GM10847 (cell line): ENCODE results near the gene DLGAP4.

Experiments
- POLR2A ChIP-seq: IDR thresholded peaks from 2 replicates; pipeline ENCODE4 v1.6.1; 2011; ENCODE audit not compliant: insufficient read length; ENCODE audit errors: extremely low read depth

DLGAP4 gene

GRCh38 chr20:36271639-36272546 is 34.2 kb upstream of the DLGAP4 start:
- TF ChIP-seq POLR2A = no peak

DNA sequence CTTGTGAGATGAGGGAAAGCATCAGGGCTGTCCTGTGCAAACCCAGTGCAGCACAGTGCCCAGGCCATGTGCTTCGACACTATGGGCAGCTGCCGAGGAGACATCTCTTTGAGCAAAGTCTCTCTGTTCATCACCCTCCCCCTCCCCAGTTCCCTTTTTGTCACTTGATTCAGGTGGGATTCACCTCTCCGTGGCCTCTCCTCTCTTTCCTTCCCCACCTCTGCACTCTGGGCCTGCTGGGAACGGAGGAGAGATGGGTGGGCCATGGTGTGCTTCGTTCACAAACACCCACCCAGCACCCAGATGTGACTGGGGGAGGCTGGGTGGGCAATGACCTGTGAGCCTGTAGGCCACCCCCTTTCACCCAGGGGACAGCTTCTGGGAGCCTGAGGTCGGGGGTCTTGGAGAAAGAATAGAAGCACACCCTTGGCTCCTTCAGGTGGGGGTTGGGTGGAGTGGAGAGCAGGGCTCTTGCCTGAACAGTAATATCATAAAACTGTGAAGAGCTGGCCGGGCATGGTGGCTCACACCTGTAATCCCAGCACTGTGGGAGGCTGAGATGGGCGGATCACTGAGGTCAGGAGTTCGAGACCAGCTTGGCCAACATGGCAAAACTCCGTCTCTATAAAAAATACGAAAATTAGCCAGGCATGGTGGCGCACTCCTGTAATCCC is 33.5 kb upstream of the DLGAP4 start:
- no peak for TF ChIP-seq POLR2A

DNA sequence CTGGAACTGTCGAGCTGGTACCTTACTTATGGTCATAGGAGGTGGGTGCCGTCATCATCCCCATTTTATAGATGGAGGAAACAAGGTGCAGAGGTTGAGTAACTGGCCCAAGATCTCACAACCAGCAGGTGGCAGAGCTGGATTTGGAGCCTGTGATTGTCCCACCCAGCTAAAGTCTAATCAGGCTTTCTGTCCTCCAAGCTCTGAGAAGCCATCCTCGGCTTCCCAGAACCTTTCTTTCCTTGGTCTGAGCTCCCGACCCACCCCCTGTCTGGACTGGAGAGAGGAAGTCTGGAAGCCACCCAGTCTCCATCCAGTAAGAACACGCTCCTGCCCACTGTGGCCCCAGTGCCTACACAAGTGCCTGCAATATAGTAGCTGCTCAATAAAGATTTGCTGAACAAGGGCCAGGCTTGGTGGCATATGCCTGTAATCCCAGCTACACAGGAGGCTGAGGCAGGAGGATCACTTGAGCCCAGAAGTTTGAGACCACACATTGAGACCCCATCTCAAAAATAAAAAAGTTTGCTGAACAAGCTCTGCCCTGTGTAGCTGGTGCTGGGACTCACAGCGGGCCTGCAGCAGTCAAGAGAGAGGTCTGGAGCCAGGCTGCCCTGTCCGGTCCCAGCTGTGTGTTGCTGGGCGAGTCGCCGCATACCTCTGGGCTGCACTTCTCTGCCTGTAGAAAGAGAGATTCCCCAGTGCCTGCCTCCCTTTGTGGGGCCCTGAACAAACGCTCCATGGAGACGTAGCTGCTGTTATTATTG is 32.5 kb upstream of the DLGAP4 start:
- TF ChIP-seq POLR2A = no peak

DNA sequence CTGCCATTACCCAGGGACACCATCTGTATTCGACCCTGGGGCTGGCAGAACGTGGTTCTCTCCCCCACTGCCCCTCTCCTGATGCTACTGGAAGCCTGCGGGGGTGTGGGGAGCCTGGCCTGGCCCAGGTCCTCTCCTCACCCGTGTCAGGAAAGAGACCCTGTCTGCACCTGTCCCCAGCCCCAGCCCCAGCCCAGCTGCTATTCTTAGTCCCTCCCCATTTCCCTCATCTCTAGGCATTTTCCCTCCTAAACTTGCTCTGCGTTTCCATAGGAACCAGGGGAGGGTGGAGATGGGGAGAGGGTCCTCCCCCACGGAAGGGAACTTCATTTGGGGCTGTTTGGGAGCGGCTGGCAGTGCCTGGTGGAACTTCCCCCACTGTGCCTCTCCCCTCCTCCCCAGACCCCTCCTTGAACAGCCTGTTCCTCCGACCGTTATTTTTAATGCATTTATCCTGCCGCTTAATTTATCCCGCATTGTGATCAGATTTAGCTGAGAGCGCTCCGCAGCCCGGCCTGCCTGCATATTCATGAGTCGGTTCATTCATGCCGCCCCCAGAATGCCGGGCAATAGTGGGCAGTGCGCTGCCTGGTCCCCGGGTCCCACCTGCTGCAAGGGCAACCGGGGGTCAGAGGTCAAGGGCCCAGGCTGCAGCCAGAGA is 31.8 kb upstream of the DLGAP4 start:
- no peak for TF ChIP-seq POLR2A

DNA sequence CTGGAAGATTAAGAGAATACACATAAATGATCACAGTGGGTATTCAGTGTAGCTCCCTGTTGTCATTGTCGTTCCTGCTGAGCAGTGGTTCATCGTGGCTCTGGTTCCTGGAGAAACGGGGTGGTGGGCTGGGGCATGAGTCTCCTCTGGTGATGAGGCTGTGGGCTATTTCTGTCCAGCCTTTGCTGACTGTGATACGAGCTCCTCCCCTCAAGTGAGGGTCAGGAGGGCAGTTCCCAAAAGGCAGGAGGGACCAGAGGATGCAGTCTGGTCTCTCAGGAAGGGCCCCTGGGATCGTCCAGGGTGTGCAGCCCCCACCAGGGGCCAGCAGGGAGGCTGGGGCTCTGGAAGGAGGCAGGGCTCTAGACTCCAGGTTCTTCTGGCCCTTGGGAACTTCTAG is 31.1 kb upstream of the DLGAP4 start:
- TF ChIP-seq POLR2A = no peak

- TF ChIP-seq POLR2A = no peak
These were observed 30.5 kb upstream of the DLGAP4 start for GRCh38 chr20:36275441-36276189.

GRCh38 chr20:36277546-36277945 is 28.6 kb upstream of the DLGAP4 start:
- no peak for TF ChIP-seq POLR2A

GRCh38 chr20:36279362-36279761 is 26.8 kb upstream of the DLGAP4 start:
- TF ChIP-seq POLR2A = no peak

- no peak for TF ChIP-seq POLR2A
These were observed 26.4 kb upstream of the DLGAP4 start for GRCh38 chr20:36279776-36280175.

- TF ChIP-seq POLR2A = no peak
These were observed 24.3 kb upstream of the DLGAP4 start for GRCh38 chr20:36281785-36282380.

- no peak for TF ChIP-seq POLR2A
These were observed 21.4 kb upstream of the DLGAP4 start for GRCh38 chr20:36284751-36285150.

GRCh38 chr20:36285746-36286447 is 20.2 kb upstream of the DLGAP4 start:
- TF ChIP-seq POLR2A = no peak

DNA sequence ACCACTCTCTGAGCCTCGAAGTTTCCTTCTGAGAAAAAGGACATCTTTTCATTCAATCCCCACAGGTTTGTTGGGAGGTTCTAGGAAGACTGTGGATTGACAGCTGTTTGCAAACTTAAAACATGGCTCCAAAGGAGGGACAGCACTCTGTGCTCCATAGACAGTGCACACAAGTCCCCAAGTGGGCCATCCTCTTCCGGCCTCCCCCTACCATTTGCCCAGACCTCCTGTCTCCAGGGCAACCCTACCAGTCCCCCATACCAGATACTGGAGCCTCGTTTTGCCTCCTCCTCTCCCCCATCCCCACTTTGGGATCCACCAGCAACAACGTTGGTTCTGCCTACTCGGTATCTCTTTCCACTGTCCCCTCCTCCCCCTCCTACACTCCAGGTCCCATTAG is 8.5 kb upstream of the DLGAP4 start:
- TF ChIP-seq POLR2A = no peak
